Sigmoid colon (tissue), 7 donors: ENCODE data around the gene PHAX. TPM values are rescaled to one million over a fixed set of nuclear protein-coding genes. Genes with fewer than 3 reads are reported as not detected.

Experiments used
- DNase-seq: peaks from one replicate; pipeline ENCODE4 v3.0.0-alpha.2; 2019
- H3K27ac ChIP-seq, 4 donors: fragments of 200-600 bp; sonication (generic); one replicate each; pipeline ENCODE4 v1.5.1; 2016 to 2019; ENCODE audit warnings: mild to moderate bottlenecking in 1 of 4
- H3K27me3 ChIP-seq, 3 donors: fragments of 200-600 bp; sonication (generic); one replicate each; pipeline ENCODE4 v1.5.1; 2019; ENCODE audit warnings: mild to moderate bottlenecking in 1 of 3
- H3K36me3 ChIP-seq, 4 donors: fragments of 200-600 bp; sonication (generic); one replicate each; pipeline ENCODE4 v1.5.1; 2016 to 2019
- H3K4me1 ChIP-seq, 4 donors: fragments of 200-600 bp; sonication (generic); one replicate each; pipeline ENCODE4 v1.5.1; 2017 to 2019
- H3K4me3 ChIP-seq, 4 donors: fragments of 200-600 bp; sonication (generic); one replicate each; pipeline ENCODE4 v1.5.1; 2017 to 2019; ENCODE audit warnings: mild to moderate bottlenecking in 2 of 4, moderate library complexity in 1 of 4
- H3K9me3 ChIP-seq, 4 donors: fragments of 200-600 bp in 3 of 4; sonication (generic) in 3 of 4; one replicate each; pipeline versions ENCODE4 v1.5.1 to v1.6.1; 2013 to 2019
- CTCF ChIP-seq, 4 experiments: fragments of 450-650 bp in 3 of 4; fragments of 200-600 bp in 1 of 4; IDR thresholded peaks; one replicate each; pipeline ENCODE4 v1.5.1; 2016 to 2019; ENCODE audit warnings: antibody characterized with exemption in 4 of 4, mild to moderate bottlenecking in 3 of 4, moderate library complexity in 2 of 4
- EP300 ChIP-seq, 4 donors: sonication (generic); formaldehyde crosslinking; IDR thresholded peaks; one replicate each; pipeline ENCODE4 v1.6.1; 2017; ENCODE audit warnings: antibody characterized with exemption in 4 of 4
- POLR2A ChIP-seq, 2 donors: fragments of 450-650 bp; IDR thresholded peaks; one replicate each; pipeline ENCODE4 v1.6.1; 2016; ENCODE audit warnings: antibody characterized with exemption in 2 of 2, mild to moderate bottlenecking in 2 of 2, moderate library complexity in 2 of 2
- POLR2AphosphoS5 ChIP-seq, 4 donors: sonication (generic); formaldehyde crosslinking; IDR thresholded peaks; one replicate each; pipeline ENCODE4 v1.6.1; 2017; ENCODE audit warnings: antibody characterized with exemption in 4 of 4
- WGBS, 2 donors: extraction: QIAGEN DNeasy Blood & Tissue Kit; methylation state at CpG; one replicate each; pipeline ENCODE4 v1.1.7; 2013; 5-methylcytosine and 5-hydroxymethylcytosine counted together
- intact Hi-C: fragments of 100-400 bp; cut with DNase I; formaldehyde crosslinking; loops from one replicate; pipeline ENCODE4 v1.15.1; 2023
- polyA plus RNA-seq, 3 donors: library from polyadenylated mRNA; stranded (reverse); fragments of 200-250 nt; gene quantifications; one replicate each; pipeline ENCODE4 v1.2.3, GENCODE V29; 2013
- total RNA-seq, 4 donors: library from RNA; depleted of rRNA; stranded (reverse); fragments of >200 nt; gene quantifications; one replicate each; pipeline ENCODE4 v1.1.0, GENCODE V29; 2016
- donor health status: healthy with polysubstance abuse.
- donor health status: Bipolar disorder and iron deficiency.
- donor health status: healthy.

The PHAX gene
- total and polyA plus RNA-seq, 7 donors, result 18.9 to 58.5 (median 38.8) TPM

- Histone ChIP-seq H3K27me3 (no peaks in the 10 kb centered on the region), H3K4me1 (no peaks in the 10 kb centered on the region), H3K36me3 (peaks cover 0 to 93% (median 15%) of the 10 kb centered on the region in 4 donors), H3K27ac (no peak overlapping the region), H3K4me3 (no peak overlapping the region), H3K9me3 (no peaks in the 10 kb centered on the region)
- WGBS, 2 donors, result 92 to 93% methylated on average over 3 of the region's 3 CpGs
- no peak for DNase-seq
- TF ChIP-seq POLR2A (IDR thresholded peaks at IDR 0.05) (no peak), EP300 (IDR thresholded peaks at IDR 0.05) (no peak), POLR2AphosphoS5 (IDR thresholded peaks at IDR 0.05) (no peak), CTCF (IDR thresholded peaks at IDR 0.05) (no peak)
- intact Hi-C loops, result no loop called here
These were observed 17.0 kb upstream of the PHAX start for GRCh38 chr5:126583761-126584160.

GRCh38 chr5:126587551-126588390 lies 13.0 kb upstream of the PHAX start:
- no peak overlapping the region for H3K27ac ChIP-seq
- H3K27me3 ChIP-seq, result no peaks in the 10 kb centered on the region
- H3K4me1 ChIP-seq, result peaks cover 0 to under 1% (median 0%) of the 10 kb centered on the region in 4 donors
- no peak for TF ChIP-seq CTCF (IDR thresholded peaks at IDR 0.05)
- TF ChIP-seq POLR2A (IDR thresholded peaks at IDR 0.05), result no peak
- no peak for TF ChIP-seq EP300 (IDR thresholded peaks at IDR 0.05)
- no peak for TF ChIP-seq POLR2AphosphoS5 (IDR thresholded peaks at IDR 0.05)
- no peak for DNase-seq
- no peaks in the 10 kb centered on the region for H3K9me3 ChIP-seq
- H3K4me3 ChIP-seq, result no peak overlapping the region
- intact Hi-C loops, result no loop called here
- 90% methylated on average over 9 of the region's 9 CpGs for WGBS, 2 donors
- peaks cover 0 to 87% (median 7%) of the 10 kb centered on the region in 4 donors for H3K36me3 ChIP-seq

GRCh38 chr5:126589536-126590297 lies 11.0 kb upstream of the PHAX start:
- Histone ChIP-seq H3K36me3 (peaks cover 0 to 69% (median 3%) of the 10 kb centered on the region in 4 donors), H3K27ac (no peak overlapping the region), H3K9me3 (no peaks in the 10 kb centered on the region), H3K4me1 (peaks cover 0 to 20% (median 13%) of the 10 kb centered on the region in 4 donors), H3K4me3 (no peak overlapping the region), H3K27me3 (no peaks in the 10 kb centered on the region)
- WGBS, 2 donors, result 97% methylated on average over 28 of the region's 28 CpGs
- DNase-seq, result no peak
- TF ChIP-seq EP300 (IDR thresholded peaks at IDR 0.05), result no peak
- no peak for TF ChIP-seq POLR2A (IDR thresholded peaks at IDR 0.05)
- TF ChIP-seq POLR2AphosphoS5 (IDR thresholded peaks at IDR 0.05), result no peak
- no peak for TF ChIP-seq CTCF (IDR thresholded peaks at IDR 0.05)
- intact Hi-C loops, result no loop called here

- Histone ChIP-seq H3K27me3 (no peaks in the 10 kb centered on the region), H3K9me3 (no peaks in the 10 kb centered on the region), H3K27ac (no peak overlapping the region), H3K4me1 (peaks cover 0 to 23% (median 13%) of the 10 kb centered on the region in 4 donors), H3K4me3 (no peak overlapping the region), H3K36me3 (peaks cover 0 to 51% (median 3%) of the 10 kb centered on the region in 4 donors)
- DNase-seq, result no peak
- intact Hi-C loops, result no loop called here
- TF ChIP-seq POLR2A (IDR thresholded peaks at IDR 0.05) (no peak), EP300 (IDR thresholded peaks at IDR 0.05) (no peak), CTCF (IDR thresholded peaks at IDR 0.05) (no peak), POLR2AphosphoS5 (IDR thresholded peaks at IDR 0.05) (no peak)
- 90 to 94% methylated on average over 1 of the region's 1 CpG for WGBS, 2 donors
These were observed 9.2 kb upstream of the PHAX start for GRCh38 chr5:126591549-126591948.
